ENCODE data around the gene CIART. TPM values are rescaled to one million over a fixed set of nuclear protein-coding genes. Genes with fewer than 3 reads are reported as not detected.

CIART gene
- total RNA-seq, 1 experiment from 2014 or later: 19.0 TPM

GRCh38 chr1:150267896-150268295, 14.5 kb upstream of the CIART start:
- intact Hi-C loops (cut with micrococcal nuclease): no loop called here
- Histone ChIP-seq H3K27me3 (ENCODE audit: low read length) (no peaks in the 10 kb centered on the region), H3K9ac (ENCODE audit: low read length) (peak overlapping the region; percentile 99), H3F3A (ENCODE audit: low read length, unreplicated experiment) (peaks cover 6% of the 10 kb centered on the region), H3K9me2 (replicated peaks; ENCODE audit: low read length) (no peaks in the 10 kb centered on the region), H3K27ac (ENCODE audit: low read length) (peak overlapping the region; percentile 65; the same call in 1 of the 2 replicates), H3K4me3 (ENCODE audit: low read length) (peak overlapping the region; percentile 97), H3K79me2 (ENCODE audit: low read length) (peaks cover 36% of the 10 kb centered on the region), H3K4me2 (ENCODE audit: low read length) (peak overlapping the region; percentile 91), H3K36me3 (ENCODE audit: low read depth, low read length) (peaks cover 24% of the 10 kb centered on the region; the same call in 1 of the 2 replicates), H4K20me1 (ENCODE audit: low read length) (no peaks in the 10 kb centered on the region), H2AFZ (ENCODE audit: low read length) (peak overlapping the region; percentile 96), H3K4me1 (ENCODE audit: insufficient read depth, low read length) (peaks cover 23% of the 10 kb centered on the region), H3K9me3 (ENCODE audit: low read length) (no peaks in the 10 kb centered on the region)
- TSS peak; percentile 41 for BruUV-seq (replicated peaks)
- DNase-seq (no peak), ATAC-seq (no peak)
- POLR2A ChIA-PET (ENCODE audit: unreplicated experiment): no interaction called here
- TF ChIP-seq EZH2phosphoT487 (IDR thresholded peaks at IDR 0.05; ENCODE audit: borderline replicate concordance, low read length): no peak
- TF ChIP-seq CTCF (conservative IDR thresholded peaks at IDR 0.05; ENCODE audit: low read depth, low read length): no peak
- no peak for TF ChIP-seq EZH2 (IDR thresholded peaks at IDR 0.05; ENCODE audit: low read length, unreplicated experiment)
- CTCF ChIA-PET: no interaction called here

DNA sequence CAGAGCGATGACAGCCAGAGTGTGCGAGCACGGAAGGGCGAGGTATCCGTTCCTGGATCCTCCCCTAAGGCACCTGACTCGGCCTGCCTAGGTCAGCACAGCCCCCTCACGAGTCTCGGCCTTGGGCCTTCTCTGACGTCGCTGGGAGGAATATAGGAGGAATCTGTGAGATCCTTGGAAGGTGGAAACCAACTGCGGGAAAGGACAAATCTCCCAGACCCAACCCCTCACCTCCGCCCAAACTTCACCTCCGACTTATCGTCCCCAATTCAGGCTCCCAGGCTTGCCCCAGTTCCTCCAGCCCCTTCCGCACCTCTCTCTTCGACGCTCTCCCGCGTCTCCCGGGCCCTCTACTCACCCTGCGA, 14.0 kb upstream of the CIART start:
- H3K4me3 ChIP-seq (ENCODE audit: low read length): peak overlapping the region; percentile 97
- ChIA-PET POLR2A (ENCODE audit: unreplicated experiment) (interaction anchor here (0.7 kb wide), 1 partner anchor 45 kb away, joined by 4 read pairs; no protein-coding TSS in a partner anchor), CTCF (interaction anchor here (1.3 kb wide), 1 partner anchor 13 kb away, joined by 6 read pairs; no protein-coding TSS in a partner anchor)
- TF ChIP-seq EZH2phosphoT487 (IDR thresholded peaks at IDR 0.05; ENCODE audit: borderline replicate concordance, low read length) (no peak), EZH2 (IDR thresholded peaks at IDR 0.05; ENCODE audit: low read length, unreplicated experiment) (no peak), CTCF (conservative IDR thresholded peaks at IDR 0.05; ENCODE audit: low read depth, low read length) (no peak)
- peaks cover 36% of the 10 kb centered on the region for H3K79me2 ChIP-seq (ENCODE audit: low read length)
- peak overlapping the region; percentile 99 for H3K9ac ChIP-seq (ENCODE audit: low read length)
- peaks cover 18% of the 10 kb centered on the region for H3K4me1 ChIP-seq (ENCODE audit: insufficient read depth, low read length)
- H3K4me2 ChIP-seq (ENCODE audit: low read length): peak overlapping the region; percentile 91
- no peaks in the 10 kb centered on the region for H3K9me2 ChIP-seq (replicated peaks; ENCODE audit: low read length)
- H3K9me3 ChIP-seq (ENCODE audit: low read length): no peaks in the 10 kb centered on the region
- no peaks in the 10 kb centered on the region for H4K20me1 ChIP-seq (ENCODE audit: low read length)
- H2AFZ ChIP-seq (ENCODE audit: low read length): peak overlapping the region; percentile 96
- no peaks in the 10 kb centered on the region for H3K27me3 ChIP-seq (ENCODE audit: low read length)
- peak overlapping the region; percentile 65 for H3K27ac ChIP-seq (ENCODE audit: low read length)
- ATAC-seq (peak; percentile 42), DNase-seq (peak; percentile 30)
- H3K36me3 ChIP-seq (ENCODE audit: low read depth, low read length): peaks cover 24% of the 10 kb centered on the region; the same call in 1 of the 2 replicates
- peaks cover 2% of the 10 kb centered on the region for H3F3A ChIP-seq (ENCODE audit: low read length, unreplicated experiment)
- no TSS peak for BruUV-seq (replicated peaks)
- intact Hi-C loops (cut with micrococcal nuclease): no loop called here

GRCh38 chr1:150268705-150269403, 13.5 kb upstream of the CIART start, which contains the start of gene APH1A:
APH1A (minus strand) TSS chr1:150269016; CDS start chr1:150268810, 206 bp downstream.
- CTCF ChIA-PET: interaction anchor here (0.7 to 1.3 kb wide), 2 partner anchors 13 kb away, joined by 6 read pairs; no protein-coding TSS in a partner anchor
- Histone ChIP-seq H4K20me1 (ENCODE audit: low read length) (no peaks in the 10 kb centered on the region), H3K79me2 (ENCODE audit: low read length) (peaks cover 36% of the 10 kb centered on the region), H2AFZ (ENCODE audit: low read length) (peak within 1 kb of the TSS; percentile 96), H3K27me3 (ENCODE audit: low read length) (no peaks in the 10 kb centered on the region), H3K27ac (ENCODE audit: low read length) (peak within 1 kb of the TSS; percentile 65), H3F3A (ENCODE audit: low read length, unreplicated experiment) (no peaks in the 10 kb centered on the region), H3K36me3 (ENCODE audit: low read depth, low read length) (peaks cover 24% of the 10 kb centered on the region; the same call in 1 of the 2 replicates), H3K9me3 (ENCODE audit: low read length) (no peaks in the 10 kb centered on the region), H3K4me3 (ENCODE audit: low read length) (peak within 1 kb of the TSS; percentile 97), H3K9me2 (replicated peaks; ENCODE audit: low read length) (no peaks in the 10 kb centered on the region), H3K4me2 (ENCODE audit: low read length) (peak within 1 kb of the TSS; percentile 91), H3K9ac (ENCODE audit: low read length) (peak within 1 kb of the TSS; percentile 99), H3K4me1 (ENCODE audit: insufficient read depth, low read length) (peaks cover 14% of the 10 kb centered on the region)
- peak; percentile 99 for ATAC-seq
- no TSS peak for BruUV-seq (replicated peaks)
- POLR2A ChIA-PET (ENCODE audit: unreplicated experiment): interaction anchor here (0.7 kb wide), 1 partner anchor 45 kb away, joined by 4 read pairs; no protein-coding TSS in a partner anchor
- intact Hi-C loops (cut with micrococcal nuclease): loop anchor here (1.0 kb wide), 1 partner anchor 12 kb away; no protein-coding TSS in a partner anchor
- DNase-seq: peak; percentile 98
- no peak for TF ChIP-seq CTCF (conservative IDR thresholded peaks at IDR 0.05; ENCODE audit: low read depth, low read length)
- TF ChIP-seq EZH2 (IDR thresholded peaks at IDR 0.05; ENCODE audit: low read length, unreplicated experiment): no peak
